ENCODE data around the gene UBE2G1. TPM values are rescaled to one million over a fixed set of nuclear protein-coding genes. Genes with fewer than 3 reads are reported as not detected.

UBE2G1 gene
- total and polyA plus RNA-seq, 4 donors = 19.9 to 25.3 (median 21.3) TPM

GRCh38 chr17:4263282-4264215, 102.9 kb downstream of the UBE2G1 start, which contains the start of gene ANKFY1:
ANKFY1 (minus strand) TSS chr17:4263979; CDS start chr17:4263941, 38 bp downstream.
- peak within 1 kb of the TSS; percentile 77 to 91 for H3K9ac ChIP-seq (ENCODE audit: low read depth in 1 of 2, low read length in 2 of 2)
- WGBS = under 1% methylated on average over 85 of the region's 85 CpGs
- TF ChIP-seq FOXA1 (IDR thresholded peaks at IDR 0.05) (no peak), YY1 (IDR thresholded peaks at IDR 0.05) (peak; percentile 97), GABPA (IDR thresholded peaks at IDR 0.05 in 1 of 2, conservative IDR thresholded peaks at IDR 0.05 in 1 of 2) (no peak), FOXA2 (IDR thresholded peaks at IDR 0.05) (no peak), NR2F2 (IDR thresholded peaks at IDR 0.05) (no peak), ATF3 (IDR thresholded peaks at IDR 0.05) (no peak), HNF4A (conservative IDR thresholded peaks at IDR 0.05) (no peak), REST (IDR thresholded peaks at IDR 0.05) (no peak), JUND (IDR thresholded peaks at IDR 0.05) (no peak), HNF4G (IDR thresholded peaks at IDR 0.05) (no peak), RXRA (IDR thresholded peaks at IDR 0.05) (no peak), EGR1 (IDR thresholded peaks at IDR 0.05; ENCODE audit: low read depth in 2 of 2) (no peak), TAF1 (conservative IDR thresholded peaks at IDR 0.05) (no peak), SP1 (IDR thresholded peaks at IDR 0.05) (peak; percentile 22), RAD21 (IDR thresholded peaks at IDR 0.05) (peak; percentile 28 to 37)
- TF ChIP-seq, protein P1, sequence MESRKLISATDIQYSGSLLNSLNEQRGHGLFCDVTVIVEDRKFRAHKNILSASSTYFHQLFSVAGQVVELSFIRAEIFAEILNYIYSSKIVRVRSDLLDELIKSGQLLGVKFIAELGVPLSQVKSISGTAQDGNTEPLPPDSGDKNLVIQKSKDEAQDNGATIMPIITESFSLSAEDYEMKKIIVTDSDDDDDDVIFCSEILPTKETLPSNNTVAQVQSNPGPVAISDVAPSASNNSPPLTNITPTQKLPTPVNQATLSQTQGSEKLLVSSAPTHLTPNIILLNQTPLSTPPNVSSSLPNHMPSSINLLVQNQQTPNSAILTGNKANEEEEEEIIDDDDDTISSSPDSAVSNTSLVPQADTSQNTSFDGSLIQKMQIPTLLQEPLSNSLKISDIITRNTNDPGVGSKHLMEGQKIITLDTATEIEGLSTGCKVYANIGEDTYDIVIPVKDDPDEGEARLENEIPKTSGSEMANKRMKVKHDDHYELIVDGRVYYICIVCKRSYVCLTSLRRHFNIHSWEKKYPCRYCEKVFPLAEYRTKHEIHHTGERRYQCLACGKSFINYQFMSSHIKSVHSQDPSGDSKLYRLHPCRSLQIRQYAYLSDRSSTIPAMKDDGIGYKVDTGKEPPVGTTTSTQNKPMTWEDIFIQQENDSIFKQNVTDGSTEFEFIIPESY (IDR thresholded peaks at IDR 0.05) = peak; percentile 100
- TF ChIP-seq, protein P2, sequence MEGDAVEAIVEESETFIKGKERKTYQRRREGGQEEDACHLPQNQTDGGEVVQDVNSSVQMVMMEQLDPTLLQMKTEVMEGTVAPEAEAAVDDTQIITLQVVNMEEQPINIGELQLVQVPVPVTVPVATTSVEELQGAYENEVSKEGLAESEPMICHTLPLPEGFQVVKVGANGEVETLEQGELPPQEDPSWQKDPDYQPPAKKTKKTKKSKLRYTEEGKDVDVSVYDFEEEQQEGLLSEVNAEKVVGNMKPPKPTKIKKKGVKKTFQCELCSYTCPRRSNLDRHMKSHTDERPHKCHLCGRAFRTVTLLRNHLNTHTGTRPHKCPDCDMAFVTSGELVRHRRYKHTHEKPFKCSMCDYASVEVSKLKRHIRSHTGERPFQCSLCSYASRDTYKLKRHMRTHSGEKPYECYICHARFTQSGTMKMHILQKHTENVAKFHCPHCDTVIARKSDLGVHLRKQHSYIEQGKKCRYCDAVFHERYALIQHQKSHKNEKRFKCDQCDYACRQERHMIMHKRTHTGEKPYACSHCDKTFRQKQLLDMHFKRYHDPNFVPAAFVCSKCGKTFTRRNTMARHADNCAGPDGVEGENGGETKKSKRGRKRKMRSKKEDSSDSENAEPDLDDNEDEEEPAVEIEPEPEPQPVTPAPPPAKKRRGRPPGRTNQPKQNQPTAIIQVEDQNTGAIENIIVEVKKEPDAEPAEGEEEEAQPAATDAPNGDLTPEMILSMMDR (IDR thresholded peaks at IDR 0.05; ENCODE audit: low read depth, low read length, missing input control) = no peak
- TF ChIP-seq, protein P3, sequence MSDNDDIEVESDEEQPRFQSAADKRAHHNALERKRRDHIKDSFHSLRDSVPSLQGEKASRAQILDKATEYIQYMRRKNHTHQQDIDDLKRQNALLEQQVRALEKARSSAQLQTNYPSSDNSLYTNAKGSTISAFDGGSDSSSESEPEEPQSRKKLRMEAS (IDR thresholded peaks at IDR 0.05) = no peak

More at GRCh38 chr17:4263282-4264215, 102.9 kb downstream of the UBE2G1 start, which contains the start of gene ANKFY1:
- Histone ChIP-seq H3K27ac (ENCODE audit: low read depth in 1 of 2, low read length in 2 of 2) (peak within 1 kb of the TSS; percentile 77 to 78), H3K27me3 (ENCODE audit: control insufficient read depth in 4 of 4, insufficient read depth in 4 of 4, low read length in 3 of 4) (no peaks in the 10 kb centered on the region), H3K4me3 (ENCODE audit: low read depth in 1 of 3, low read length in 3 of 3) (peak within 1 kb of the TSS; percentile 84 to 92 (median 85)), H3K4me1 (ENCODE audit: control insufficient read depth in 4 of 4, insufficient read depth in 4 of 4, low read length in 3 of 4) (peaks cover 7 to 21% (median 14%) of the 10 kb centered on the region in 4 donors), H3K9me3 (ENCODE audit: control insufficient read depth in 4 of 4, low read length in 3 of 4) (peaks cover 2 to 6% (median 2%) of the 10 kb centered on the region in 4 donors), H3K36me3 (ENCODE audit: control insufficient read depth in 4 of 4, insufficient read depth in 3 of 4, low read depth in 1 of 4, low read length in 3 of 4) (peaks cover 0 to 5% (median 0%) of the 10 kb centered on the region in 4 donors)
- DNase-seq (ENCODE audit: low spot score) = peak; percentile 96

All from liver (tissue), 9 donors.